ENCODE data around the gene FOXN1. TPM values are rescaled to one million over a fixed set of nuclear protein-coding genes. Genes with fewer than 3 reads are reported as not detected.

Gene FOXN1
- total RNA-seq, 1 donor from 2014 or later: not detected

DNA sequence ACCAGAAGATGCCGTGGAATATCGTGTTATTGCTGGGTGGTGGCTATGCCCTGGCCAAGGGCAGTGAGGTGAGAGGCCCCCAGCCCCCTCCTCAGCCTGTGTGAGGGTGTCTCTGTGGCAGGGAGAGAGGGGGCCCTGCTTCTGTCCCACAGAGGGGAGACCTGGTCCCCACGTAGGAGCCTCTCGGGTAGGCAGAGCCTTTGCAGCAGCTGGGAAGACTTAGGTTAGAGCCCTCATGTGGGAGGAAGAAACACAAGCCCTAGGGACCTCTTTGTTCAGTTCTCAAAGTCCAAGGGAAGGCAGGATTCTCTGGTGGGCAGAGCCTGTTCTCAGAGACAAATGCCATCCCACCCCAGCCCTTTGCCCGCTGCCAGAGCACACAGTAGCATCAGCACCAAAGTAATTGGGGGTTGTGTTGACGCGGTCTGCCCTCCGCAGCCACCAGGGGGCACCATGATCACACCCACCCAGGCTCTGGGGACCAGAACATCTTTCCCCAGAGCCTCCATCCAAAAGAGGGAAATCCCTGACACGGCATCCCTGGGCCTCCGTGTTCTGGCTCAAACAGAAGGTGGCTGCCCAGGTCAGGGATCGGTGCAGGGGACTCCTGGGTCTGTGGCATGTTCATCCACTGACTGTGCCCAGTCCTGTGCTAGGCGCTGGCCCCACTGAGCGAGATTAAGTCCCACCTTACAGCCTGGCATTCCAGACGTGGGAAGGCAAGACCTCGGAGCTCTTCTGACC is 11.5 kb upstream of the FOXN1 start:
- Mint-ChIP-seq H3K27me3 (ENCODE audit: low read depth, unreplicated experiment) (peaks cover 49% of the 10 kb centered on the region), H3K4me1 (ENCODE audit: low read depth, unreplicated experiment) (no peaks in the 10 kb centered on the region), H3K4me3 (ENCODE audit: unreplicated experiment) (no peak overlapping the region), H3K27ac (ENCODE audit: unreplicated experiment) (no peak overlapping the region), H3K36me3 (ENCODE audit: low read depth, unreplicated experiment) (no peaks in the 10 kb centered on the region), H3K9me3 (ENCODE audit: unreplicated experiment) (no peaks in the 10 kb centered on the region)
- H3K9ac ChIP-seq (ENCODE audit: low read length): no peak overlapping the region
- DNase-seq (ENCODE audit: low read depth): peak; percentile 6
- H2AFZ ChIP-seq (ENCODE audit: low read depth, low read length): no peak overlapping the region
- H3K4me2 ChIP-seq (ENCODE audit: low read length): no peak overlapping the region
- no peak for TF ChIP-seq EZH2 (IDR thresholded peaks at IDR 0.05; ENCODE audit: insufficient read depth, low read length)
- TF ChIP-seq, protein P1, sequence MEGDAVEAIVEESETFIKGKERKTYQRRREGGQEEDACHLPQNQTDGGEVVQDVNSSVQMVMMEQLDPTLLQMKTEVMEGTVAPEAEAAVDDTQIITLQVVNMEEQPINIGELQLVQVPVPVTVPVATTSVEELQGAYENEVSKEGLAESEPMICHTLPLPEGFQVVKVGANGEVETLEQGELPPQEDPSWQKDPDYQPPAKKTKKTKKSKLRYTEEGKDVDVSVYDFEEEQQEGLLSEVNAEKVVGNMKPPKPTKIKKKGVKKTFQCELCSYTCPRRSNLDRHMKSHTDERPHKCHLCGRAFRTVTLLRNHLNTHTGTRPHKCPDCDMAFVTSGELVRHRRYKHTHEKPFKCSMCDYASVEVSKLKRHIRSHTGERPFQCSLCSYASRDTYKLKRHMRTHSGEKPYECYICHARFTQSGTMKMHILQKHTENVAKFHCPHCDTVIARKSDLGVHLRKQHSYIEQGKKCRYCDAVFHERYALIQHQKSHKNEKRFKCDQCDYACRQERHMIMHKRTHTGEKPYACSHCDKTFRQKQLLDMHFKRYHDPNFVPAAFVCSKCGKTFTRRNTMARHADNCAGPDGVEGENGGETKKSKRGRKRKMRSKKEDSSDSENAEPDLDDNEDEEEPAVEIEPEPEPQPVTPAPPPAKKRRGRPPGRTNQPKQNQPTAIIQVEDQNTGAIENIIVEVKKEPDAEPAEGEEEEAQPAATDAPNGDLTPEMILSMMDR (IDR thresholded peaks at IDR 0.05; ENCODE audit: insufficient read depth, low read depth, low read length): peak; percentile 80
- H3K4me3 ChIP-seq (ENCODE audit: insufficient read depth, low read depth, low read length): no peak overlapping the region
- FAIRE-seq: no peak
- no peaks in the 10 kb centered on the region for H3K9me3 ChIP-seq (ENCODE audit: insufficient read depth, low read depth, low read length)
- H3K27ac ChIP-seq (ENCODE audit: low read depth, low read length): no peak overlapping the region
- no peaks in the 10 kb centered on the region for H3K36me3 ChIP-seq (ENCODE audit: insufficient read depth, low read length)
- peaks cover 3% of the 10 kb centered on the region for H3K27me3 ChIP-seq (ENCODE audit: insufficient read depth, low read length)
- H3K79me2 ChIP-seq (ENCODE audit: insufficient read depth, low read length): no peaks in the 10 kb centered on the region
- no peaks in the 10 kb centered on the region for H3K4me1 ChIP-seq (ENCODE audit: insufficient read depth, low read length)
- no peaks in the 10 kb centered on the region for H4K20me1 ChIP-seq (ENCODE audit: insufficient read depth, low read length)

DNA sequence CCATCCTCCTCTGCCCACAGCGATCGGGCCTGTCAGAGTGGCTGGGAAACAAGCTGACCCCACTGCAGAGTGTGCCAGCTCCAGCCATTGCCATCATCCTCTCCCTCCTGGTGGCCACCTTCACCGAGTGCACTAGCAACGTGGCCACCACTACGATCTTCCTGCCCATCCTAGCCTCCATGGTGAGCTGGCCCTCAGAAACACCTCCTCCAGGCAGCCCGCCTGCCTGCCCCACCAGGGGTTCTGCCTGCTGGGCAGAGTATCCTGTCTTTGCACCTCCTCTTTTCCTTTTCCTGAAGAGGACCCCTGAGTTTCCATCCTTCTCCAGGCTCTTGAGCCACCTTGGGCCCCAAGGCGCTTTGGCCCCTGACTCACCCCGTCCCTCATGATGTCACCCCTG is 10.5 kb upstream of the FOXN1 start:
- Histone ChIP-seq H3K9me3 (ENCODE audit: insufficient read depth, low read depth, low read length) (no peaks in the 10 kb centered on the region), H3K27ac (ENCODE audit: low read depth, low read length) (no peak overlapping the region), H3K79me2 (ENCODE audit: insufficient read depth, low read length) (no peaks in the 10 kb centered on the region), H3K4me2 (ENCODE audit: low read length) (no peak overlapping the region), H3K4me1 (ENCODE audit: insufficient read depth, low read length) (no peaks in the 10 kb centered on the region), H2AFZ (ENCODE audit: low read depth, low read length) (no peak overlapping the region), H3K36me3 (ENCODE audit: insufficient read depth, low read length) (no peaks in the 10 kb centered on the region), H3K27me3 (ENCODE audit: insufficient read depth, low read length) (peaks cover 2% of the 10 kb centered on the region), H4K20me1 (ENCODE audit: insufficient read depth, low read length) (no peaks in the 10 kb centered on the region), H3K9ac (ENCODE audit: low read length) (no peak overlapping the region), H3K4me3 (ENCODE audit: insufficient read depth, low read depth, low read length) (no peak overlapping the region)
- H3K27me3 Mint-ChIP-seq (ENCODE audit: low read depth, unreplicated experiment): peaks cover 56% of the 10 kb centered on the region
- no peaks in the 10 kb centered on the region for H3K36me3 Mint-ChIP-seq (ENCODE audit: low read depth, unreplicated experiment)
- FAIRE-seq (no peak), DNase-seq (ENCODE audit: low read depth) (no peak)
- H3K4me1 Mint-ChIP-seq (ENCODE audit: low read depth, unreplicated experiment): no peaks in the 10 kb centered on the region
- H3K4me3 Mint-ChIP-seq (ENCODE audit: unreplicated experiment): no peak overlapping the region
- no peak overlapping the region for H3K27ac Mint-ChIP-seq (ENCODE audit: unreplicated experiment)
- TF ChIP-seq, protein P1 (IDR thresholded peaks at IDR 0.05; ENCODE audit: insufficient read depth, low read depth, low read length): no peak
- TF ChIP-seq EZH2 (IDR thresholded peaks at IDR 0.05; ENCODE audit: insufficient read depth, low read length): no peak
- no peaks in the 10 kb centered on the region for H3K9me3 Mint-ChIP-seq (ENCODE audit: unreplicated experiment)

DNA sequence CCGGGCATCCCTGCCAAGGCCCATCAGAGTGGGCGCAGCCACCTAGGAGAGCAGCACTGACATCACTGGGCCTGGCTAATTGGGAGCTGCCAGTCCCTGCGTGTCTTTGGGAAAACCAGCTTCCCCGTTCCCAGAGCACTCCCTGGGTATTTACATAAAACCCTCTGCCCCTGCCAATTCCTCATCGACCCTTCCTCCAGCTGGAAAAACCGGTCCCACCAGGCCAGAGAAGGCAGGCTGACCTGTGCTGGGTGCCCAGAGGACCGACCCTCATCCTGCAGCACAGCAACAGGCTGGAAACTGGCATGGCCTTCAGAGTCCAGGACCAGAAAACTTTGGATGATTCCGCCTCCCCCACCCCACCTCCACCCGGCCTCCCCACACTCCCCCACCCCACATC is 8.2 kb upstream of the FOXN1 start:
- H4K20me1 ChIP-seq (ENCODE audit: insufficient read depth, low read length): no peaks in the 10 kb centered on the region
- Mint-ChIP-seq H3K9me3 (ENCODE audit: unreplicated experiment) (no peaks in the 10 kb centered on the region), H3K4me1 (ENCODE audit: low read depth, unreplicated experiment) (no peaks in the 10 kb centered on the region), H3K27me3 (ENCODE audit: low read depth, unreplicated experiment) (peaks cover 49% of the 10 kb centered on the region), H3K36me3 (ENCODE audit: low read depth, unreplicated experiment) (no peaks in the 10 kb centered on the region), H3K27ac (ENCODE audit: unreplicated experiment) (no peak overlapping the region), H3K4me3 (ENCODE audit: unreplicated experiment) (no peak overlapping the region)
- H3K27me3 ChIP-seq (ENCODE audit: insufficient read depth, low read length): peaks cover 2% of the 10 kb centered on the region
- H3K27ac ChIP-seq (ENCODE audit: low read depth, low read length): no peak overlapping the region
- H2AFZ ChIP-seq (ENCODE audit: low read depth, low read length): no peak overlapping the region
- DNase-seq (ENCODE audit: low read depth) (no peak), FAIRE-seq (no peak)
- TF ChIP-seq, protein P1 (IDR thresholded peaks at IDR 0.05; ENCODE audit: insufficient read depth, low read depth, low read length): no peak
- TF ChIP-seq EZH2 (IDR thresholded peaks at IDR 0.05; ENCODE audit: insufficient read depth, low read length): no peak
- H3K36me3 ChIP-seq (ENCODE audit: insufficient read depth, low read length): no peaks in the 10 kb centered on the region
- H3K4me2 ChIP-seq (ENCODE audit: low read length): no peak overlapping the region
- H3K9me3 ChIP-seq (ENCODE audit: insufficient read depth, low read depth, low read length): no peaks in the 10 kb centered on the region
- no peak overlapping the region for H3K4me3 ChIP-seq (ENCODE audit: insufficient read depth, low read depth, low read length)
- no peaks in the 10 kb centered on the region for H3K4me1 ChIP-seq (ENCODE audit: insufficient read depth, low read length)
- no peaks in the 10 kb centered on the region for H3K79me2 ChIP-seq (ENCODE audit: insufficient read depth, low read length)
- no peak overlapping the region for H3K9ac ChIP-seq (ENCODE audit: low read length)

Measured in astrocyte (in vitro differentiated cells and primary cell).